ENCODE data around the gene NOTUM.
"Not testable (repeated sequence)": the region's sequence is repeated elsewhere in the genome, so short reads cannot be mapped to it uniquely, and the experiment has no call there.

Gene NOTUM

GRCh38 chr17:81922566-81923301, 38.3 kb downstream of the NOTUM start:
- DNase-seq, result no peak

- DNase-seq, result no peak
Observed at GRCh38 chr17:81921996-81922565, 38.9 kb downstream of the NOTUM start.

- no peak for DNase-seq
Observed at GRCh38 chr17:81921537-81921862, 39.5 kb downstream of the NOTUM start.

GRCh38 chr17:81920612-81921536, 40.1 kb downstream of the NOTUM start:
- no peak for DNase-seq

GRCh38 chr17:81918832-81919545, 42.0 kb downstream of the NOTUM start:
- DNase-seq, result no peak

GRCh38 chr17:81918333-81918669, 42.7 kb downstream of the NOTUM start:
- not testable (repeated sequence) for DNase-seq

- DNase-seq, result peak; percentile 52 to 77
Observed at GRCh38 chr17:81917565-81918332, 43.2 kb downstream of the NOTUM start, which contains the start of gene SIRT7. TSS of gene SIRT7 (minus strand) at chr17:81918176. CDS start at chr17:81918131, 45 bp downstream.

GRCh38 chr17:81916234-81917001, 44.6 kb downstream of the NOTUM start:
- no peak for DNase-seq

- DNase-seq, result no peak
Observed at GRCh38 chr17:81915331-81915730, 45.7 kb downstream of the NOTUM start.

- no peak for DNase-seq
Observed at GRCh38 chr17:81914103-81914850, 46.7 kb downstream of the NOTUM start.

GRCh38 chr17:81913394-81914102, 47.4 kb downstream of the NOTUM start:
- no peak for DNase-seq

- no peak for DNase-seq
Observed at GRCh38 chr17:81912441-81913309, 48.3 kb downstream of the NOTUM start.

- DNase-seq, result no peak
Observed at GRCh38 chr17:81911969-81912368, 49.0 kb downstream of the NOTUM start.

GRCh38 chr17:81911277-81911961, 49.6 kb downstream of the NOTUM start, which contains the start of gene PCYT2:
TSS of gene PCYT2 (minus strand) at chr17:81911399. CDS start at chr17:81911355, 44 bp downstream.
- DNase-seq, result peak; percentile 42 to 93

GRCh38 chr17:81910840-81911276, 50.1 kb downstream of the NOTUM start:
- no peak for DNase-seq

GRCh38 chr17:81909966-81910839, 50.8 kb downstream of the NOTUM start:
- DNase-seq, result no peak

GRCh38 chr17:81909231-81909630, 51.8 kb downstream of the NOTUM start:
- no peak for DNase-seq
